ENCODE results near the gene PIK3CB.

GRCh38 chr3:138682648-138683047 lies 152.1 kb downstream of the PIK3CB start:
- TF ChIP-seq POLR2A (IDR thresholded peaks at IDR 0.05), result no peak
- TF ChIP-seq CTCF (IDR thresholded peaks at IDR 0.05), result no peak
- no peak for TF ChIP-seq POLR2AphosphoS5 (IDR thresholded peaks at IDR 0.05)

All from prostate gland (tissue), 2 donors.